BJ (cell line): Measurements from ENCODE around the gene PTCHD4. TPM values are rescaled to one million over a fixed set of nuclear protein-coding genes. Genes with fewer than 3 reads are reported as not detected.
"Not testable (repeated sequence)": the region's sequence is repeated elsewhere in the genome, so short reads cannot be mapped to it uniquely, and the experiment has no call there.

Source experiments
- CTCF ChIA-PET: fragments of 350-600 bp; formaldehyde crosslinking; extraction: SDS; loops from one replicate; lab custom pipeline; 2021; ENCODE audit warnings: antibody characterized with exemption, inconsistent platforms; lab: Yijun Ruan, JAX
- POLR2A ChIA-PET: fragments of 300-600 bp; sonication (Branson Sonifier 250); formaldehyde crosslinking; extraction: SDS; loops from one replicate; lab custom pipeline; 2021; ENCODE audit warnings: antibody characterized with exemption; lab: Charles Lee
- DNase-seq: peaks from one replicate; pipeline ENCODE4 v3.0.0-alpha.2; 2011; ENCODE audit warnings: low read depth
- H3K27me3 ChIP-seq: 2 replicates; pipeline ENCODE4 v1.6.0; 2011; ENCODE audit warnings: low read length; ENCODE audit not compliant: control insufficient read depth, insufficient read depth
- H3K36me3 ChIP-seq: 2 replicates; pipeline ENCODE4 v1.5.1; 2011; ENCODE audit warnings: low read length; ENCODE audit not compliant: control insufficient read depth, insufficient read depth
- H3K4me3 ChIP-seq: 2 replicates; pipeline ENCODE4 v1.5.1; 2011; ENCODE audit warnings: low read depth, mild to moderate bottlenecking, control low read depth, low read length
- polyA plus RNA-seq: library from polyadenylated mRNA; depleted of rRNA; stranded (reverse); fragments of >200 nt; gene quantifications from 2 replicates; pipeline ENCODE4 v1.2.3, GENCODE V29; 2011
- TF ChIP-seq, protein P1 (sequence below): IDR thresholded peaks from 2 replicates; pipeline ENCODE4 v1.5.1; 2011; ENCODE audit warnings: low read depth, mild to moderate bottlenecking, control low read depth, inconsistent platforms, low read length, moderate library complexity; ENCODE audit not compliant: insufficient read depth

PTCHD4 gene
- polyA plus RNA-seq, 1 experiment, result 2.1 TPM

DNA sequence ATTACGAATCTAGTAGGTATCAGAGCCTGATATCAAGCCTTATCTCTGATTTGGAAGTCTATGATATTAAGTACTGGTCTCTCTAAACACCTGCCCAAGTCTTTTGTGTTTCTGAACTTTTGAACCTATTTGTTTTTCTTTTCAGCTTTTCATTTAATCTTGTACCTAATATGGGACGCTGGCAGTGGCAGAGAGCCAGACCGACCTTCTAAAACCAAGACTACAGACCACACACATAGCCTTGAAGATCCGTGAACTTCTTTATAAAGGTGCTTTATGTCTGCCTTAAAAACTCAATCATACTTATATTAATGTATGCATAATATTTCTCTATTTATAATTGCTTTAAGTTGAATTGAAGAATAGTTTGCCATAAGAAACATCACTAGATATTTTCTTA, 12.6 kb upstream of the PTCHD4 start:
- DNase-seq, result no peak
- no peaks in the 10 kb centered on the region for H3K27me3 ChIP-seq
- TF ChIP-seq, protein P1, sequence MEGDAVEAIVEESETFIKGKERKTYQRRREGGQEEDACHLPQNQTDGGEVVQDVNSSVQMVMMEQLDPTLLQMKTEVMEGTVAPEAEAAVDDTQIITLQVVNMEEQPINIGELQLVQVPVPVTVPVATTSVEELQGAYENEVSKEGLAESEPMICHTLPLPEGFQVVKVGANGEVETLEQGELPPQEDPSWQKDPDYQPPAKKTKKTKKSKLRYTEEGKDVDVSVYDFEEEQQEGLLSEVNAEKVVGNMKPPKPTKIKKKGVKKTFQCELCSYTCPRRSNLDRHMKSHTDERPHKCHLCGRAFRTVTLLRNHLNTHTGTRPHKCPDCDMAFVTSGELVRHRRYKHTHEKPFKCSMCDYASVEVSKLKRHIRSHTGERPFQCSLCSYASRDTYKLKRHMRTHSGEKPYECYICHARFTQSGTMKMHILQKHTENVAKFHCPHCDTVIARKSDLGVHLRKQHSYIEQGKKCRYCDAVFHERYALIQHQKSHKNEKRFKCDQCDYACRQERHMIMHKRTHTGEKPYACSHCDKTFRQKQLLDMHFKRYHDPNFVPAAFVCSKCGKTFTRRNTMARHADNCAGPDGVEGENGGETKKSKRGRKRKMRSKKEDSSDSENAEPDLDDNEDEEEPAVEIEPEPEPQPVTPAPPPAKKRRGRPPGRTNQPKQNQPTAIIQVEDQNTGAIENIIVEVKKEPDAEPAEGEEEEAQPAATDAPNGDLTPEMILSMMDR, result no peak
- POLR2A ChIA-PET, result no interaction called here
- H3K4me3 ChIP-seq, result no peak overlapping the region
- CTCF ChIA-PET, result interaction anchor here (1.5 kb wide), 1 partner anchor 12 kb away, joined by 4 read pairs; no protein-coding TSS in a partner anchor
- H3K36me3 ChIP-seq, result no peaks in the 10 kb centered on the region

DNA sequence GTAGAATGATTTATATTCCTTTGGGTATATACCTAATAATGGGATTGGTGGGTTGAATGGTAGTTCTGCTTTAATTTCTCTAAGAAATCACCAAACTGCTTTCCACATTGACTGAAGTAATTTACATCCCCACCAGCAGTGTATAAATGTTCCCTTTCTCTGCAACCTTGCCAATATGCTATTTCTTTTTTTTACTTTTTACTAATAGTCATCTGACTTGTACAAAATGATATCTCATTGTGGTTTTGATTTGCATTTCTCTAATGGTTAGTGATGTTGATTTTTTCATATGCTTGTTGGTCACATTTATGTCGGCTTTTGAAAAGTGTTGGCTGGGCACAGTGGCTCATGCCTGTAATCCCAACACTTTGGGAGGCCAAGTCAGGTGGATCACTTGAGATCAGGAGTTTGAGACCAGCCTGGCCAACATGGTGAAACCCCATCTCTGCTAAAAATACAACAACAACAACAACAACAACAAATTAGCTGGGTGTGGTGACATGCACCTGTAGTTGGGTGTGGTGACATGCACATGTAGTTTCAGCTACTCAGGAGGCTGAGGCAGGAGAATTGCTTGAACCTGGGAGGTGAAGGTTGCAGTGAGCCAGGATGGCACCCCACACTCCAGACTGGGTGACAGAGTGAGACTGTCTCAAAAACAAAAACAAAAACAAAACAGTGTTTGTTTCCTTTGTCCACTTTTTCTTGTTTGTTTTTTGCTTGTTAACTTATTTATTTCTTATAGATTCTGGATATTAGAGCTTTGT, 11.2 kb upstream of the PTCHD4 start:
- H3K36me3 ChIP-seq, CTCF ChIA-PET, POLR2A ChIA-PET, H3K27me3 ChIP-seq, DNase-seq, H3K4me3 ChIP-seq: not testable (repeated sequence)

DNA sequence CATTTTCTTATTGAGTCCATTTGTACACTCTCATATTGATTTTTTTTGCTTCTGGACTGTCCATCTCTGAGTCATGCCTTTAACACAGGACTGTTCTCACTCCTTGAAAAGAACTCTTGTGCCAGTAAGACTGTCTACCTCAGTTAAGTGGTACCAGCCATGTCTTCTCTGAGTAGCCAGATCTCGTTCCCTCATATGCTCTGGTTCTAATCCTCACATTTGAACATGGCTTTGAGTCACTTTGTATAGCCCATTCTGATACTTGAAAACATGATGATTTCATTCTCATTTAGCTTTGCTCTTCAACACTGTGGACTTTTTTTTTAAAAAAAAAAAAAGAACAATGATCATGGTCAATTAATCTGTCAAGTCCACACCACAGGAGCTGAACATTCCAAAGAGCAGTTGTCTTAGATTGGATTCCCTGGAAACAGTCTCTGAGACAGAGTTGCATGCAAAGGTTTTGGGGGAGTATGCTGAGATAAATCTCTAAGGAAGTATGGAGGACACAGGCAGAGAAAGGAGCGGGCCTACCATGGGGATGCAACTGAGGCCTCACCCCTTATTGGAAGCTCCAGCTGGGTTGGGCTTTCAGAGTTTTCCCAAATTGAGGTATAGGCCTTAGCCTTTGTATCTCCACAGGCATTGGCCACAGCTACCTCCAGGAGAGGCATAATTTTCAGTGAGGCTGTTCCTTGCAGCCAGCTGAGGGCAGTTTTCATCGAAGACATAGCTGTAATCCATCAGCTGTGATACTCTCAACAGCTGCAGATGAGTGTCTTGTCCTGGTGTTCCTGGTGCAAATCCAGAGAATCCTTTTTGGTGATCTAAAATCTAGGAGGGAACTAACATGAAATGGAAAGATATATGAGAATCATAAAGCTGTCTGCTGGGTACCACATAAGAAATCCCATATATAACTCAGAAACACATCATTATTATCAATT, 6.0 kb upstream of the PTCHD4 start:
- Histone ChIP-seq H3K4me3 (no peak overlapping the region), H3K36me3 (no peaks in the 10 kb centered on the region), H3K27me3 (no peaks in the 10 kb centered on the region)
- TF ChIP-seq, protein P1, result no peak
- ChIA-PET CTCF (interaction anchor here (1.3 kb wide), 1 partner anchor 13 kb away, joined by 3 read pairs; no protein-coding TSS in a partner anchor), POLR2A (interaction anchor here (0.8 kb wide), 1 partner anchor 18 kb away, joined by 4 read pairs; no protein-coding TSS in a partner anchor)
- no peak for DNase-seq

DNA sequence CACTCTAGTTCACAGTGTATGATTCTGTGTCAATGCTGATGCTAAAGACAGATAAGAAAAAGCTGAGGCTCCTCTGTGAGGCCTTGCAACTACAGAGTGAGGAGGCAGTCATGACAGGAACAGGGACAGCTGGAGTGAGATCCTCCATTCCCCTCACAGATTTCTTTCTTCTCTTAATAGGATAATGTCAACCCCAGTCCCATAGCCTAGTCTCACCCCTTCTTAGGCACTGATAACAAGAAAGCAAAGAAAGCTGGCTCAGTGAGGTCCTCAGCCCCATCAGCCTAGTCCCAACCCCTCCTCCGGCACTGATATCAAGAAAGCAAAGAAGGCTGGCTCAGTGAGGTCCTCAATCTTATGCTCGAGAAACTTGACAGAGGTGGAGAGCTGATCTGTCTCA, 2.1 kb upstream of the PTCHD4 start:
- POLR2A ChIA-PET, result no interaction called here
- CTCF ChIA-PET, result interaction anchor here (1.4 kb wide), 1 partner anchor 326 kb away, joined by 3 read pairs; no protein-coding TSS in a partner anchor
- TF ChIP-seq, protein P1, result no peak

DNA sequence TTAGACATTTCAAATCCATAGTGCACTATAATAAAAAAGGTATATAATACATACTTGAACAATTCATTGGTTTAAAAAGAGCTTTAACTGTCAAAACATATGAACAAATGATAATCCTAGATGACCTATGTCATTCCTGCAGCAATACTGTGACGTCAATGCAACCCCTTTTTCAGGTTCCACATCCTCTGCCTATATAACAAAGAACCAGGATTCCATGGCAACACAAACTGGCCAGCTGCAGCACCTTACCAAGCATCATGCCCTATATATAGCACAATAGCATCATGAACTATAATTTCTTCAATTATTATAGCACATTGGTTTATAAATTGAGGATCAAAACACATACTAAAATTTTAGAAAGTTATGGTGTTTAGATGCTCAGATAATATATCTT, 578 bp upstream of the PTCHD4 start:
- POLR2A ChIA-PET, result no interaction called here
- no peak for DNase-seq
- Histone ChIP-seq H3K4me3 (no peak overlapping the region), H3K36me3 (no peaks in the 10 kb centered on the region), H3K27me3 (no peaks in the 10 kb centered on the region)
- TF ChIP-seq, protein P1, result no peak
- CTCF ChIA-PET, result interaction anchor here (0.7 kb wide), 1 partner anchor 124 kb away, joined by 3 read pairs; no protein-coding TSS in a partner anchor

More for the DNA sequence above, 2.1 kb upstream of the PTCHD4 start:
- H3K4me3 ChIP-seq, result no peak overlapping the region
- no peak for DNase-seq
- no peaks in the 10 kb centered on the region for H3K36me3 ChIP-seq
- H3K27me3 ChIP-seq, result no peaks in the 10 kb centered on the region
